H1 (cell line): ENCODE measurements around the gene PLK5. TPM values are rescaled to one million over a fixed set of nuclear protein-coding genes. Genes with fewer than 3 reads are reported as not detected.
"Not testable (repeated sequence)": the region's sequence is repeated elsewhere in the genome, so short reads cannot be mapped to it uniquely, and the experiment has no call there.

ENCODE experiments used
- CTCF ChIA-PET: fragments of 300-600 bp; sonication (Branson Sonifier 250); formaldehyde crosslinking; loops from one replicate; lab custom pipeline; 2021; ENCODE audit not compliant: partially characterized antibody; lab: Charles Lee
- POLR2A ChIA-PET: fragments of 300-600 bp; sonication (Branson Sonifier 250); formaldehyde crosslinking; loops from one replicate; lab custom pipeline; 2021; ENCODE audit warnings: inconsistent platforms; ENCODE audit not compliant: partially characterized antibody; lab: Charles Lee
- DNase-seq, 2 experiments: peaks; one replicate each; pipeline versions ENCODE4 v3.0.0 to v3.0.0-alpha.2; 2010 to 2022; ENCODE audit warnings: low spot score in 2 of 2, low read depth in 1 of 2, mixed read lengths in 1 of 2
- FAIRE-seq: peaks from 2 replicates; lab custom pipeline; 2011; peaks lifted over from hg19 to GRCh38; lab: Jason Lieb, UNC
- H2AFZ ChIP-seq: 2 replicates; pipeline ENCODE4 v1.8.1; 2012; ENCODE audit warnings: low read length, inconsistent platforms
- H2AK5ac ChIP-seq: 2 replicates; pipeline ENCODE4 v1.6.1; 2013; ENCODE audit warnings: low read depth, low read length
- H2BK120ac ChIP-seq: replicated peaks from 2 replicates; pipeline ENCODE3; 2013; ENCODE audit warnings: low read depth, low read length, inconsistent platforms
- H2BK12ac ChIP-seq: 2 replicates; pipeline ENCODE4 v1.6.1; 2013; ENCODE audit warnings: low read depth, low read length
- H2BK15ac ChIP-seq: 2 replicates; pipeline ENCODE4 v1.6.1; 2013; ENCODE audit warnings: low read length
- H2BK20ac ChIP-seq: 2 replicates; pipeline ENCODE4 v1.6.1; 2013; ENCODE audit warnings: low read length
- H2BK5ac ChIP-seq: 2 replicates; pipeline ENCODE4 v1.6.1; 2013; ENCODE audit warnings: low read depth, low read length
- H3K14ac ChIP-seq: 2 replicates; pipeline ENCODE4 v1.6.1; 2013; ENCODE audit warnings: inconsistent platforms; ENCODE audit not compliant: insufficient read length
- H3K18ac ChIP-seq: 2 replicates; pipeline ENCODE4 v1.6.1; 2013; ENCODE audit warnings: low read length; ENCODE audit errors: extremely low read depth
- H3K23ac ChIP-seq: 2 replicates; pipeline ENCODE4 v1.6.1; 2013; ENCODE audit warnings: inconsistent platforms; ENCODE audit not compliant: insufficient read length
- H3K23me2 ChIP-seq: 2 replicates; pipeline ENCODE4 v1.6.1; 2013; ENCODE audit warnings: low read depth, low read length
- H3K27ac ChIP-seq: 2 replicates; pipeline ENCODE4 v1.6.1; 2011; ENCODE audit warnings: low read depth, low read length, inconsistent platforms
- H3K27me3 ChIP-seq, 4 experiments: replicated peaks in 1 of 4; 1 replicate in 1 of 4; 2 replicates in 3 of 4; pipeline versions ENCODE4 v1.6.1 to v1.8.1; 2011 to 2013; ENCODE audit warnings: low read length in 3 of 4, mild to moderate bottlenecking in 3 of 4, inconsistent platforms in 2 of 4, mixed read lengths in 2 of 4, moderate library complexity in 1 of 4; ENCODE audit not compliant: control insufficient read depth in 3 of 4, insufficient read depth in 3 of 4; ENCODE audit errors: extremely low read depth in 1 of 4
- H3K36me3 ChIP-seq, 4 experiments: 2 replicates each; pipeline versions ENCODE4 v1.6.1 to v1.8.1; 2011 to 2013; ENCODE audit warnings: mild to moderate bottlenecking in 4 of 4, low read length in 3 of 4, moderate library complexity in 2 of 4, control low read depth in 1 of 4, inconsistent platforms in 1 of 4; ENCODE audit not compliant: insufficient read depth in 4 of 4, control insufficient read depth in 2 of 4
- H3K4ac ChIP-seq: replicated peaks from 2 replicates; pipeline ENCODE3; 2013; ENCODE audit warnings: low read length, low read depth, mixed read lengths, inconsistent platforms; ENCODE audit not compliant: insufficient read length
- H3K4me1 ChIP-seq, 4 experiments: replicated peaks in 1 of 4; 1 replicate in 1 of 4; 2 replicates in 3 of 4; pipeline versions ENCODE4 v1.6.1 to v1.8.1; 2011 to 2013; ENCODE audit warnings: low read length in 3 of 4, inconsistent platforms in 2 of 4, mixed read lengths in 1 of 4; ENCODE audit not compliant: insufficient read depth in 4 of 4, control insufficient read depth in 3 of 4
- H3K4me2 ChIP-seq, 2 experiments: 2 replicates each; pipeline versions ENCODE4 v1.6.1 to v1.8.1; 2011 to 2013; ENCODE audit warnings: low read depth in 2 of 2, low read length in 2 of 2, control low read depth in 1 of 2, inconsistent platforms in 1 of 2, mild to moderate bottlenecking in 1 of 2; ENCODE audit not compliant: insufficient read depth in 1 of 2
- H3K4me3 ChIP-seq, 4 experiments: fragments of 200-600, 300-600 bp in 1 of 4; sonication (generic), shearing (Covaris generic), sonication (Bioruptor Twin) in 1 of 4; 2 replicates each; pipeline versions ENCODE4 v1.5.1 to v1.8.1; 2011 to 2016; ENCODE audit warnings: low read length in 4 of 4, low read depth in 3 of 4, control low read depth in 2 of 4, inconsistent platforms in 2 of 4, mild to moderate bottlenecking in 2 of 4, mixed read lengths in 1 of 4, moderate library complexity in 1 of 4; ENCODE audit not compliant: insufficient read depth in 2 of 4; ENCODE audit errors: extremely low read depth in 1 of 4
- H3K56ac ChIP-seq: replicated peaks from 2 replicates; pipeline ENCODE3; 2013; ENCODE audit warnings: low read depth, mild to moderate bottlenecking, mixed read lengths, low read length, inconsistent platforms; ENCODE audit not compliant: insufficient read length
- H3K79me1 ChIP-seq: 2 replicates; pipeline ENCODE4 v1.6.1; 2013; ENCODE audit warnings: low read depth, low read length, control low read depth
- H3K79me2 ChIP-seq, 2 experiments: 2 replicates each; pipeline versions ENCODE4 v1.6.1 to v1.8.1; 2012 to 2013; ENCODE audit warnings: low read length in 2 of 2, mild to moderate bottlenecking in 2 of 2, inconsistent platforms in 1 of 2; ENCODE audit not compliant: insufficient read depth in 2 of 2, control insufficient read depth in 1 of 2
- H3K9ac ChIP-seq, 4 experiments: replicated peaks in 1 of 4; 1 replicate in 1 of 4; 2 replicates in 3 of 4; pipeline versions ENCODE4 v1.6.1 to v1.8.1; 2011 to 2013; ENCODE audit warnings: low read depth in 3 of 4, low read length in 3 of 4, control low read depth in 2 of 4, mild to moderate bottlenecking in 2 of 4, moderate library complexity in 2 of 4, inconsistent platforms in 1 of 4; ENCODE audit errors: extremely low read depth in 1 of 4
- H3K9me3 ChIP-seq, 2 experiments: 2 replicates each; pipeline versions ENCODE4 v1.6.1 to v1.8.1; 2012 to 2013; ENCODE audit warnings: mild to moderate bottlenecking in 2 of 2, moderate library complexity in 2 of 2, control low read depth in 1 of 2, inconsistent platforms in 1 of 2, low read depth in 1 of 2, low read length in 1 of 2, mixed read lengths in 1 of 2; ENCODE audit not compliant: insufficient read depth in 2 of 2
- H4K20me1 ChIP-seq, 2 experiments: replicated peaks in 1 of 2; 2 replicates each; pipeline versions ENCODE3 to v1.8.1; 2011 to 2013; ENCODE audit warnings: inconsistent platforms in 2 of 2, low read length in 2 of 2, mild to moderate bottlenecking in 1 of 2; ENCODE audit not compliant: insufficient read depth in 2 of 2, control insufficient read depth in 1 of 2
- H4K5ac ChIP-seq: 2 replicates; pipeline ENCODE4 v1.6.1; 2013; ENCODE audit warnings: low read length, low read depth, mixed read lengths, inconsistent platforms; ENCODE audit not compliant: insufficient read length
- H4K8ac ChIP-seq: 2 replicates; pipeline ENCODE4 v1.8.0; 2013; ENCODE audit warnings: mild to moderate bottlenecking, moderate library complexity, low read length, inconsistent platforms; ENCODE audit not compliant: insufficient read depth; ENCODE audit errors: extremely low read depth
- H4K91ac ChIP-seq: replicated peaks from 2 replicates; pipeline ENCODE3; 2013; ENCODE audit warnings: low read length, mixed read lengths, inconsistent platforms; ENCODE audit not compliant: insufficient read length
- WGBS, 2 experiments: shearing (Covaris generic) in 1 of 2; methylation state at CpG; one replicate each; pipeline versions ENCODE4 v1.1.6 to v1.1.7; 2013 to 2015; ENCODE audit warnings: low lambda C conversion rate in 2 of 2, mixed read lengths in 2 of 2, inconsistent platforms in 1 of 2, low coverage in 1 of 2, missing lambda C conversion rate in 1 of 2; ENCODE audit not compliant: insufficient replicate concordance in 2 of 2, insufficient coverage in 1 of 2, insufficient read length in 1 of 2; ENCODE audit errors: extremely low coverage in 1 of 2, missing lambda C conversion rate in 1 of 2; 5-methylcytosine and 5-hydroxymethylcytosine counted together
- polyA plus RNA-seq, 7 experiments: library from polyadenylated mRNA; depleted of rRNA in 3 of 7; stranded (reverse) in 5 of 7; unstranded in 2 of 7; fragments of >200 nt in 5 of 7; fragments of 200-250 nt in 2 of 7; gene quantifications; 1 replicate in 5 of 7; 2 replicates in 1 of 7; 4 replicates in 1 of 7; pipeline versions ENCODE4 v1.2.1 to v1.2.3, GENCODE V29; 2011 to 2013; ENCODE audit warnings: missing spikeins in 2 of 7, mixed read lengths in 2 of 7
- total RNA-seq: library from RNA; stranded (reverse); fragmentation: NEBNext Ultra II Directional; extraction: Animal tissue kit (Norgen Biotek cat#: 25700); gene quantifications from 2 replicates; pipeline ENCODE4 v1.2.1, GENCODE V29; 2021

The PLK5 gene
- total and polyA plus RNA-seq, 2 of the 8 experiments (the other 6 are each of a cell fraction or from before 2014, with no cell fraction given): 0.43 to 0.45 TPM

- not testable (repeated sequence) for H3K4me2 ChIP-seq, H3K56ac ChIP-seq, H3K14ac ChIP-seq, H3K18ac ChIP-seq, H2BK12ac ChIP-seq, H3K9me3 ChIP-seq, H2AK5ac ChIP-seq, FAIRE-seq, H4K5ac ChIP-seq, H3K9ac ChIP-seq, H2BK20ac ChIP-seq, DNase-seq, H3K27me3 ChIP-seq, H3K23ac ChIP-seq, H3K4ac ChIP-seq, H2AFZ ChIP-seq, H3K79me1 ChIP-seq, H2BK5ac ChIP-seq, H4K20me1 ChIP-seq, H2BK120ac ChIP-seq, H3K23me2 ChIP-seq, H4K8ac ChIP-seq, H4K91ac ChIP-seq, H3K4me1 ChIP-seq, H3K4me3 ChIP-seq, H3K27ac ChIP-seq, H2BK15ac ChIP-seq, H3K79me2 ChIP-seq, H3K36me3 ChIP-seq
- 85% methylated on average over 7 of the region's 7 CpGs; no CpG with 5 or more reads in 1 of the 2 experiments for WGBS, 2 experiments
- ChIA-PET CTCF (interaction anchor here (0.8 to 1.3 kb wide), 3 partner anchors 9 to 70 kb away, joined by 3 to 5 read pairs (median 4); no protein-coding TSS in a partner anchor), POLR2A (interaction anchor here (0.7 to 2.1 kb wide), 3 partner anchors 11 to 125 kb away, joined by 4 read pairs; no protein-coding TSS in a partner anchor)
Measured at GRCh38 chr19:1535699-1536098, 11.8 kb downstream of the PLK5 start.
